GM19099 (cell line): ENCODE measurements around the gene PEMT.

Experiments
- POLR2A ChIP-seq: IDR thresholded peaks from 3 replicates; pipeline ENCODE4 v1.6.1; 2011; ENCODE audit warnings: low read depth; ENCODE audit not compliant: insufficient read length; ENCODE audit errors: extremely low read depth

Gene PEMT

DNA sequence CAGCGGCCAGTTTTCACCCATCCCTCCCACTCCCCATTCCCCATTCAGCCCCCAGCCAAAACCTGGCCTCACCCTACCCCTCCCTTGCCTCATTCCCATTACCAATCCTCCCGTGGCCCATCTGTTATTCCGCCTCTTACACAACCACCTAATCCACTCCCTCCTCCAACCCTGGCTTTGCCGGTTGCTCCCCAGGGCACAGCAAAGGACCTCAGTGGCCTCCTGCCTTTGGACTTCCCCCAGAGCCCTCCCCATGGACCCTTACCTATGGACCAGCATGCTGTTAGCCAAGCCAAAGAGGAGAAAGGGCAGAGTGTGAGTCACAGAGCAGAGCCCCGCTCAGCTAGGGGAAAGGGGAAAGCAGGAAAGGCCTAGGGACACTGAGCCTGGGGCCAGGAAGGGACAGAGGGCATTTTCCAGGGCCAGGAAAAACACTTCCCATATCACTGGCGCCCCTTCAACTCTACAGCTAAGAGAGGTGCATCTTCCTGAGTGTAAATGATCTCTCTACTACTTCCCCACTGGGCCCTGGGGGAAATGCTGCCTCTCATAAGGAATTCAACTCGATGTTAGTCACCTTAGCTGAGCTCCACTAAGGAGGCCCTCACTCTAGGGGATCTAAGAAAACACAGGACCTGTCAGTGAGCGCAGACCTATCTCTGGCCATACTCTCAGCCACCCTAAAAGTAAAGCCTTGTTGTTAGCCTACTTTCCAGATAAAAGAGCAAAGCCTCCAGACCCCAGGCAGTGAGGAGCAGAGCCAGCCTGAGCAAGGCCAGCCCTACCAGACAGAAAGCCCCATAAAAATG is 10.6 kb downstream of the PEMT start:
- TF ChIP-seq POLR2A: no peak

DNA sequence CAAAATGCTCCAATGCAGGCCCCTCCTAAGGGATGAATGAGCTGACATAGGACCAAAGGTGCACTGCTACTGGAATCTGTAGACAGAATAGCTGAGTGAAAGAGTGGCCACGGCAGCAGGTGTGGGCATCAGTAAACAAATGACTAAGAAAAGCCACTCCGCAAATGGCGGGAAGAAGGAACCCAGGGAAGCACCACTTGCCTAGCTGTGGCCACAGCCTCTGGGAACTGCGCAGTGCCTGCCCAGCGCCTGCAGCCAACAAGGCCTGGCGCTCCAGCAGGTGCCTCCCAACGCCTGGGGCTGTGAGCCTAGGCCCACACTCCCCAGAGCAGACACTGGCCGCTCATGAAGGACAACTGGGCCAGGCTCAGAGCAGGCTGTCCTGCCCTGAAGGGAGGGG is 11.8 kb downstream of the PEMT start:
- TF ChIP-seq POLR2A: no peak

DNA sequence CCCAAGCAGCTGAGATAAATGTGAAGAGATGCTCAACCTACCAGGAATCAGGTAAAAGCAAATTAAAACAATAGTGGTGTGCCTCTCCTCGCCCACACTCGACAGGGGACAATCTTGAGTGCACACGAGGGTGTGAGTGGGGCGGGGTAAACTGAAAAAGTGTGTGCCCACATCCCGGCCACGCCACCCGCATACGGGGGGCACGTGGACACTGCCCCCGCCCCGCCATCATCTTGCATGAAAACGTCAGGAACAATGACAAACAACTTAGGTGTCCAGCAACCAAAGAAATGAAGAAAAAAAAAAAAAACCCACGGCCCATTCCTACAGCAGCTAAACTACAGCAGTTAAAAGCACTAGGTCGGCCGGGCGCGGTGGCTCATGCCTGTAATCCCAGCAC is 14.1 kb downstream of the PEMT start:
- TF ChIP-seq POLR2A: no peak

DNA sequence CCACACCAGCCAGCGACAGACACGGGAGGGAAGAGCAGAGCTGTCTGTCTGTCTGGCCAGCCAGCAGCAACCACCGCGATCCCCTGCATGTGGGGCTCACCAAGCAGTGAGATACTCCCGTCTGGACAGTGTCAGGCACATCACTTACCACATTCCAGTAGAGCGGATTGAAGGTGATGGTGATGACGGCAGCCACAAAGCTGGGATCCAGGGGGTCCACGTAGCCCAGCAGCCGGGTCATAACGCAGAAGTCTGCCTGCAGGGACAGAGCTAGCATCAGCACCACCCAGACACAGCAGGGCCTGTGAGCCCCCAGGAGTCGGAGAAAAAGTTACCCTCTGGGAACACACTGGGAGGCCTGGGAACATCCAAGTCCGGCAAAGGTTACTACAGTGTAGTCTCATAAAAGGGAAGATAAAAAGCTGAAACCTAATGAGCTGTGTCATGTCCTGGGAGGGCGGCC is 14.7 kb downstream of the PEMT start:
- no peak for TF ChIP-seq POLR2A

DNA sequence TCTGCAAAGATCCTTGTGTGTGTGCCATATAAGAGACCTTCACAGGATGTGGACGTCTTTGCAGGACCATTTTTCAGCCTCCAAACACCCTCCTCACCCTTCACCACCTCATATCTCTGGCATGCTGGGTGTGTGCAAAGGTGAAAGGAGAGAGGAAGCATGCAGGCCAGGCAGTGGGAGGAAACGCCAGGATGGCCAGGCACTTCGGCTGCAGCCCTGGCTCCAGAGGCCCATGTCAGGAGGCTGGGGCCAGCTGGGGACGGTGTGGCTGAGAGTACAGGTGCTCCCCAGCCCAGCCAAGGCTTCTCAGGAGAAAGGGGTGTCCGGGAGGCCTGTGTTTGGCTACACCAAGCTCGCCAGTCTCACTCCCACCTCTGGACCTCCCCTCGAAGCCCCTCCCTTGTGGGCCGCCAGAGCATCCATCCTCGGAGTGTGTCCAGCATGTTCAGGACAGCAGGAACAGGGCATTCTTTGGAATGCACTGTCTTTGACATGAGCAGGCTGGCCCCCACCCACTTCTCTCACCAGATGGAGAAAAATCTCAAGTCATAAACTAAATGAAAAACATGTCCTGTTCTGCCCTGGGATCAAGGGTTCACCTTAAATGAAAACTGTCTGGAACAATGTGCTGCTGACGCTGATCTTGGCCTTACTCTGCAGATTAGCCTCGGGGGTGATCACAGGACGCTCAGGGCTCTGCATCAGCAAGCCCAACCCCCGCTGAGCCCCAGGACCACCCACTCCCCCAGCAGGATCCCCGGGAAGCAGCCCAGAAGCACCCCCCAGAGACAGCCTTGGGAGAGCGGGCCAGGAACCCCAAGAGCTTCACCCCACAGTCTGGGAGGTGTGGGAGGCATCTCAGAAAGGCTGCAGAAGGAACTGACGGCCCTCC is 15.9 kb downstream of the PEMT start:
- TF ChIP-seq POLR2A: no peak

DNA sequence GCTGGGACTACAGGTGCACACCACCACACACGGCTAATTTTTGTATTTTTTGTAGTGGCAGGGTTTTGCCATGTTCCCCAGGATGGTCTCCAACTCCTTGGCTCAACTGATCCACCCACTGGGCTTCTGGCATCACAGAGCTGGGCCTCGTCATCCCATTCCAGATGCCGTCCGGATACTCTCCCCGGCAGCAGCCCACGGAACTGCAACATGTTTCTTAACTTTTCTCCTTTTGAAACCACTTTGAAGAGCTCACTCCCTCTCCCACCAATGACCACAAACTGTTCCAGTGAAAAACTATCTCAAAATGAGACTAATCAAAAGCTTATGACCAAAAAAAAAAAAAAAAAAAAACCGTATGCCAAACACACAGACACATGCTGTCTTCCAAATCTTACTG is 17.6 kb downstream of the PEMT start:
- TF ChIP-seq POLR2A: no peak

DNA sequence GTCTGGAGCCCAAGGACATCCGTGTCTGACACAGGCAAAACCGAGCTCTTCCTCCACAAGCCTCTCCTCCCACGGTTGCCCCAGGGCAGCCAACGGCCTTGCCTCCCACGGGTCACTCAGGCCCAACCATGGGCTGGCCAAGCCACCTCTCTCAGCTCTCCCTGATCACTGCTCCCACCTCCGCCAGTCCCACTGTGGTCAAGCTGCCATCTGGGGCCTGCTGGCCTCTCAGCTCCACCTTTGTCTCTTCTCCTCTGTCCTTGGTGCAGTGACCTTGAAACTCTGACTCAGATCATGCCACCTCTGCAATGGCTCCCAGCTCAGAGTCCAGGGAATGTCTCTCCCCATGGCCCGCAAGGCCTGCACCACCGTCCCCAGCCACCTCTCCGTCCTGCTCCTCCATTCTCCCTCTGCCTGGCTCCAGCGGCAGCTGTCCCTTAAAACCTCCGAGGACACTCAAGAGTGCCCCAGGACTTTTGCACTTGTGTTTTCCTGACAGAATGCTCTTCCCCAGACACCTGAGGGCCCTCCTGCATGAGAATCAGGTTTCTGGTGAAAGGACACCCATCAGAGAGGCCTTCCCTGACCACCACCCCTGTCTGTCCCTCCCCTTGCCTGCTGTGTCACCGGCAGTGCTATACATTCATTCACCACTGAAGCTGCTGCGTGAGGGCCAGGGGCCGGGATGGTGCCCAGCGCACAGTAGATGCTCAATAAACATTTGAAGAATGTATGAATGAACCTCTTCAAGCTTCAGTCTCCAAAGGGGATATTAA is 19.3 kb downstream of the PEMT start:
- no peak for TF ChIP-seq POLR2A

DNA sequence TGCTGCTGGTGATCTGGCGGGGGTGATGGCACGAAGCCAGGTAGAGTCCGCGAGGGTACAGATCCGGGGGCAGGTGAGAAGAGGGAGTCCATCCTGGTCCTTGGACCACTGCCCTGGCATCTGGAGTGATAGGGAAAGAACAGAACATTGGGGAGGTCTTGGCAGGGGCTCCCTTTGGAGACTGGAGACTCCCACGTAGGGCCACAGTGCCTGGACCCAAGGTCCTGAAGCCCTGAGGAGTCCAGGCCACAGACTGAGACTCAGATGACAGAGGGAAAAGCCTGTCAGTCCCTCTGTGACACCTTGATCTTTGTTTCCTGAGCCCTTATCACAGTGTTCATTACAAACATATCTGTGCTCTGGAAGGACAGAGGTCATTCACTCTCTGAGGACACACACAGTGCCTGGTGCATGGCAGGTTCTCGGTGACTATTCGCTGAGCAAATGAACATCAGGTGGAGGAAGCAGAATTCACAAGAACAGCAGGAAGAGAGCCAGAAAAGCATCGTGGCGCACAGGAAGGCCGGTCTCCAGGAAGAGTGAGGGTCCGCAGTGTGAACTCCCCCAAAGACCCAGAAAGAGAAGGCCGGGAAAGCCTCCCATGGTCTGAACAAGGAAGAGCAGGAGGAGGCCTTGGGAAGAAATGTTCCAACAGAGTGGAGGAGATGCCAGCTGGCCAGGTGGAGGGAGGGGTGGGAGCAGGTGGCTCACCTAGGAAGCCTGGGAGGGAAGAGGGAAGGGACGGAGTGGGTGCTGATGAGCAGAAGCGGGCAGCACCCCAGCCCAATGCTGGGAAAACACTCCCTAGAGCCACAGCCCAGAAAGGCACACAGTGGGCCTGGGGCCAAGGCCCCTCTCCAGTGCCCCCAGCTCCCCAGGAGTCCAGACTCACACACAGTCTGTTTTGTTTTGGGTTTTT is 20.5 kb downstream of the PEMT start:
- TF ChIP-seq POLR2A: no peak

DNA sequence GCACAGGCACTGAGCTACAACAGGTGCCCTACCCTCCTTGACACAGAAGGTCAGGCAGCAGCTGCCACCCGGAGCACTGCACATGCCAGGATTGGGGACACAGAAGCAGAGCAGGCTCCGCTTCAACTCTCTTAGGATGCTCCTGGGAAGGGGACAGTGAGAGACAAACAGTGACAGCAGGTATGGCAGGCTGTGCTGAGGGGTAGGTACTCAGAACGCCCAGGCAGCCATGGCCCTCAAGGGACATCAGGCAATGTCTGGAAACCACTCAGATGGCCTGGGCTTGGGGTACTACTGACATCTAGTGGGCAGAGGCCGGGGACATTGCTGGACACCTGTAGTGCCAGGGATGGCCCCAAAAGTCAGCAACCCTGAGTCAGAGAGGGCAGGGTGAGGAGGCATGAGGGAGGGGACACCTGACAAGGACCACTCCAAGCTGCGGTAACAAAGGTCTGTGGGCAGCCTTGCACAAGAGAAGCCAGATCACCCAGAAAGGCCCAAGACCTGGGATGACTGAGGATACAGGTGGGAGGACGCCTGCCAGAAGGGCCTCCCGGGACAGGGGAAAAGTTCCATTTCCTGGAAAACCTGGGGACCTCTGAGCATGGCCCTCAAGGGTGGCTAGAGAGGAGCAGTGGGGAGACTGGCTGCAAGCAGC is 21.2 kb downstream of the PEMT start:
- TF ChIP-seq POLR2A: no peak

DNA sequence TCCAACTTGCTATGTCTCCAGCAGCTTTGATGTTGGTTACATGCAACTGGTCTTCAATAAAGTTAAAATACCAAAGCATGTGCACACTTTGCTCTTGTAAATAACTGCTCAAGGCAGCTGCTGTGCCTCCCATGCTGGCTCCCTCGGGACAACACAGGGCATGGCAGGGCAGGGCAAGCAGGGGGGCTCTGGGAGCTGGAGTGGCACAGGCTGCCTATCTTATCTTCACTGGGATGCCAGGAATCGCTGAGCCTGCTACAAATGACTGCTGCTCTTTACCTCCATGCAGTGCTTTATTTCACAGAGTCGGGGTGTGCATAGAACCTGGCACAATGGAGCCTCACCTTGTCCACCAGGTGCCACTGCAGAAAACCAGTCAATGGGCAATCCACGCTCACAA is 21.8 kb downstream of the PEMT start:
- TF ChIP-seq POLR2A: no peak

DNA sequence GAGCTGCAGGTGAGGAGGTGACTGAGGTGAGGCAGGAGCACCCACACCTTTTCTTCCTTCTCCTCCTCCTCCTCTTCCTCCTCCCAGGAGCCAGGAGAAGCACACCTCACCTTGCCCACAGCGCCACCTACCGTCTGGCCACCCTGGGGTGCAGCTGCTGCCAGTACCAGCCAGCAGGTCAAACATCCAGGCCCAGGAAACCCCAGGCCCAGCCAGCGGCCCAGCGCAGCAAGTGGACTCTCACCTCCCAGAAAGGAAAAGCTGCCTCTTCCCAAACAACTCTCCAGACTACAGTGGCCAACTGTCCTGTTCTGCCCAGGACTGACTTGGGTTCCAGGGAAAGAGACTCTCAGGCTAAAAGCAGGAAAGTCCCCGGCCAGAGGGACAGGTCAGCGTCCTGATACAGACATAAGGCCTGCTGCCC is 22.7 kb downstream of the PEMT start:
- no peak for TF ChIP-seq POLR2A

DNA sequence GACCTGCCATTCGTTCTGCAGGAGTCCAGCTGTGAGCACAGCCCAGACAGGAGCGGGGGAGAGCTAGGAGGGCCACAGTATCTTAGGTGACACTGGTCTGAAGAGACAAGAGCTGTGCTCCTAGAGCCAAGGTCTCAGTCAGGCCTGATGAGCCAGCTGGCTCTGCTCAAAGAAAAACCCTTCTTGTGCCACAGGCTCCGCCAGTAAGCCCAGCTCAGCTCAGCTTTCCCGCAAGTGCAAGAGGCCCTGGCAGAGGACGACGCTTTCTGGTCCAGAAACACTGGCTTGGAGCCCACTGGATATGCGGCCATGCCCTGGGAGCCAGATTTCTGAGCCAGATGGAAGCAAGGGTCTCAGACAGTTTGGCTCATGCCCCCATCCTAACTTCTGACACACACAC is 23.9 kb downstream of the PEMT start:
- TF ChIP-seq POLR2A: no peak

DNA sequence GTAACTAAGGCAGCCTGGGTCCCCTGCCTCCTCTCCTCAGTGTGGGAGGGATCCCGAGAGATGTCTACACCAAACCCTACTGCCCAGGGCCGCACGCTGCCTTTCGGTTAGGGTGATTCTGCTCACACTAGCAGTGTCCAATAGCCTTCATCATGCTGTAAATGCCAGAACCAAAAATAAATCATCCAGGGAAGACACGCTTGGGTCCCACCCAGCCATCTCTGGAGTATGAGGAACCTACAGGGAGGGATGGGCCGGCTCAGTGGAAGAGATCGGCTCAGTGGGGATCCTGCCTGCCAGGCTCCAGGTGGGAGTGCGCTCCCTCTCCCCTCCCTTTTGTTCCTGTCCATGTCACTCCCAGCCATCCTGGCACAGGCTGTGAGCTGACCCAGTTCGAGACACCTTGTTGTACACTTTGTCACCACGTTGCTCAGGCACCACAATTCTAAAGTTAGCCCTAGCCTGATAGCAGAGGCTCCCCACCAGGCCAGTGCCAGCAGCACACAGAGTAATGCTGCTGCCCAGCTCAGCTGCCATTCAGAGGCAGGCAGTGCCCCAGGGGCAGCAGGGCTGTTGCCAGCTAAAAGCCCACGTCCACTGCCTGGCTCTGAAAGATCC is 24.5 kb downstream of the PEMT start:
- TF ChIP-seq POLR2A: no peak
